HepG2 (cell line): ENCODE measurements around the gene TROAP. TPM values are rescaled to one million over a fixed set of nuclear protein-coding genes. Genes with fewer than 3 reads are reported as not detected.

ENCODE experiments used
- ATAC-seq: fragments of 200-7000 bp; cut with Tn5 transposase; 3 replicates; pipeline ENCODE4 v1.9.1; 2020; ENCODE audit warnings: mild to moderate bottlenecking, moderate library complexity
- BruUV-seq: library from RNA; stranded (reverse); fragments of 400-500 nt; replicated peaks from 2 replicates; lab custom pipeline; 2021; lab: Mats Ljungman, UMichigan
- CTCF ChIA-PET: fragments of 300-600 bp; formaldehyde crosslinking; extraction: SDS; loops from one replicate; lab custom pipeline; 2021; ENCODE audit warnings: low total read pairs, inconsistent platforms, low intra/inter-chr PET ratio; lab: Yijun Ruan, JAX
- POLR2A ChIA-PET: fragments of 350-600 bp; sonication (Branson Sonifier 250); formaldehyde crosslinking; loops from one replicate; lab custom pipeline; 2020; ENCODE audit warnings: antibody characterized with exemption, inconsistent platforms; lab: Yijun Ruan, JAX
- DNase-seq: peaks from one replicate; pipeline ENCODE4 v3.0.0-alpha.2; 2015; ENCODE audit warnings: low spot score
- FAIRE-seq: peaks from 3 replicates; lab custom pipeline; 2011; peaks lifted over from hg19 to GRCh38; lab: Jason Lieb, UNC
- H2AFZ ChIP-seq: one replicate; pipeline ENCODE4 v1.6.1; 2011; ENCODE audit warnings: low read length, inconsistent platforms
- H3K27ac ChIP-seq: fragments of 300-600 bp; 3 replicates; pipeline ENCODE4 v1.8.0; 2011; ENCODE audit warnings: mixed run types, mild to moderate bottlenecking, mixed read lengths, low read length, inconsistent platforms; ENCODE audit not compliant: insufficient read depth; ENCODE audit errors: extremely low read length
- H3K27me3 ChIP-seq, 2 experiments: fragments of 200-600 bp in 1 of 2; 2 replicates in 1 of 2; 3 replicates in 1 of 2; pipeline versions ENCODE4 v1.6.0 to v1.8.0; 2011; ENCODE audit warnings: low read length in 2 of 2, mild to moderate bottlenecking in 2 of 2, moderate library complexity in 2 of 2, inconsistent platforms in 1 of 2; ENCODE audit not compliant: insufficient read depth in 2 of 2, control insufficient read depth in 1 of 2
- H3K36me3 ChIP-seq, 2 experiments: fragments of 200-600 bp in 1 of 2; replicated peaks in 1 of 2; 2 replicates in 1 of 2; 3 replicates in 1 of 2; pipeline versions ENCODE4 v1.5.1 to v1.8.0; 2011; ENCODE audit warnings: low read length in 2 of 2, inconsistent platforms in 1 of 2; ENCODE audit not compliant: insufficient read depth in 2 of 2, control insufficient read depth in 1 of 2
- H3K4me1 ChIP-seq: 2 replicates; pipeline ENCODE4 v1.5.1; 2012; ENCODE audit warnings: low read length, inconsistent platforms; ENCODE audit not compliant: insufficient read depth
- H3K4me2 ChIP-seq: 2 replicates; pipeline ENCODE4 v1.6.0; 2011; ENCODE audit warnings: low read depth, low read length, inconsistent platforms
- H3K4me3 ChIP-seq, 3 experiments: fragments of 200-600 bp in 1 of 3; sonication (generic), shearing (Covaris generic) in 1 of 3; replicated peaks in 1 of 3; 2 replicates each; pipeline ENCODE4 v1.5.1; 2011 to 2016; ENCODE audit warnings: low read length in 3 of 3, inconsistent platforms in 2 of 3, low read depth in 2 of 3, mild to moderate bottlenecking in 2 of 3, control low read depth in 1 of 3, mixed read lengths in 1 of 3; ENCODE audit not compliant: insufficient read depth in 1 of 3
- H3K79me2 ChIP-seq: one replicate; pipeline ENCODE4 v1.6.1; 2011; ENCODE audit warnings: low read length, inconsistent platforms; ENCODE audit not compliant: insufficient read depth
- H3K9ac ChIP-seq: 2 replicates; pipeline ENCODE4 v1.6.0; 2011; ENCODE audit warnings: mild to moderate bottlenecking, low read depth, low read length, inconsistent platforms; ENCODE audit not compliant: insufficient read depth
- H3K9me3 ChIP-seq: 2 replicates; pipeline ENCODE4 v1.5.1; 2012; ENCODE audit warnings: mild to moderate bottlenecking, low read length
- H4K20me1 ChIP-seq: 2 replicates; pipeline ENCODE4 v1.6.0; 2011; ENCODE audit warnings: inconsistent platforms, mild to moderate bottlenecking, low read length, moderate library complexity; ENCODE audit not compliant: insufficient read depth
- AGO2 ChIP-seq: fragments of 200-400 bp; formaldehyde crosslinking; optimal IDR thresholded peaks from 2 replicates; pipeline ENCODE3; 2017; ENCODE audit warnings: mild to moderate bottlenecking, low read depth, low read length, moderate library complexity
- LCORL ChIP-seq, 2 experiments: fragments of 450-650 bp in 1 of 2; sonication (generic) in 1 of 2; formaldehyde crosslinking in 1 of 2; IDR thresholded peaks; 2 replicates each; pipeline versions ENCODE4 v1.5.0 to v1.6.1; 2017 to 2020; ENCODE audit warnings: antibody characterized with exemption in 1 of 2, missing genetic modification reagents in 1 of 2
- MYPOP ChIP-seq: sonication (generic); formaldehyde crosslinking; IDR thresholded peaks from 2 replicates; pipeline ENCODE4 v1.8.1; 2023; ENCODE audit warnings: mild to moderate bottlenecking, moderate library complexity, missing genetic modification reagents
- SAFB2 ChIP-seq: sonication (generic); formaldehyde crosslinking; IDR thresholded peaks from 2 replicates; pipeline ENCODE4 v1.5.1; 2020; ENCODE audit warnings: missing genetic modification reagents, low read depth, mild to moderate bottlenecking, borderline replicate concordance
- ZBTB8A ChIP-seq: sonication (generic); formaldehyde crosslinking; IDR thresholded peaks from 2 replicates; pipeline ENCODE4 v1.4.0; 2020; ENCODE audit warnings: mild to moderate bottlenecking, low read depth, missing genetic modification reagents, borderline replicate concordance
- WGBS: methylation state at CpG from one replicate; pipeline ENCODE4 v1.1.6; 2017; ENCODE audit warnings: low lambda C conversion rate; 5-methylcytosine and 5-hydroxymethylcytosine counted together
- in situ Hi-C: cut with HindIII; loops from 2 replicates; pipeline ENCODE4 v1.10.0; 2017; ENCODE audit warnings: low pct_unique_long_range_greater_than_20kb; ENCODE audit not compliant: extremely low pct_ligation_motif_present
- intact Hi-C: fragments of 100-400 bp; cut with micrococcal nuclease; formaldehyde crosslinking; loops from one replicate; pipeline ENCODE4 v1.10.0; 2022; ENCODE audit not compliant: unreplicated experiment
- polyA plus RNA-seq, 8 experiments: library from polyadenylated mRNA; depleted of rRNA in 3 of 8; stranded (reverse) in 7 of 8; unstranded in 1 of 8; fragments of >200 nt; fragmentation: Illumina TruSeq in 4 of 8; extraction: Trizol in 4 of 8; gene quantifications; 2 replicates each; pipeline versions ENCODE4 v1.2.1 to v1.2.3, GENCODE V29; 2011 to 2016; ENCODE audit warnings: low read depth in 4 of 8, missing spikeins in 1 of 8, mixed read lengths in 1 of 8; ENCODE audit not compliant: insufficient read depth in 1 of 8
- total RNA-seq, 5 experiments: library from RNA; depleted of rRNA; stranded (reverse); fragments of >200 nt; fragmentation: Illumina TruSeq; extraction: Trizol; gene quantifications; 2 replicates each; pipeline ENCODE4 v1.2.3, GENCODE V29; 2016; ENCODE audit warnings: low read depth in 1 of 5

The TROAP gene
- total and polyA plus RNA-seq, 2 of the 13 experiments (the other 11 are each of a cell fraction or from before 2014, with no cell fraction given) = 22.5 to 30.9 TPM

GRCh38 chr12:49323524-49324097 lies 556 bp downstream of the TROAP start:
- Histone ChIP-seq H4K20me1 (no peaks in the 10 kb centered on the region), H3K79me2 (peaks cover 8% of the 10 kb centered on the region), H3K36me3 (peaks cover 10 to 23% of the 10 kb centered on the region in 2 experiments), H3K9ac (peak overlapping the region; percentile 86), H3K9me3 (no peaks in the 10 kb centered on the region), H3K4me2 (peak overlapping the region; percentile 95), H2AFZ (no peak overlapping the region), H3K4me3 (peak overlapping the region; percentile 75 to 98 (median 96)), H3K27ac (peak overlapping the region; percentile 75), H3K27me3 (peaks cover 0 to 4% of the 10 kb centered on the region in 2 experiments; a peak in 1 of 5 replicates), H3K4me1 (peaks cover 15% of the 10 kb centered on the region)
- 5% methylated on average over 15 of the region's 19 CpGs for WGBS
- POLR2A ChIA-PET = interaction anchor here (0.8 to 2.2 kb wide), 12 partner anchors 8 to 418 kb away, joined by 3 to 18 read pairs (median 4); partner anchors contain the start of genes MCRS1, PRPF40B, SPATS2 and TMBIM6
- FAIRE-seq (no peak), ATAC-seq (no peak; the same call in 1 of the 3 replicates), DNase-seq (no peak)
- in situ Hi-C loops = no loop called here
- CTCF ChIA-PET = no interaction called here
- TF ChIP-seq MYPOP (CRISPR knock-in tag) (peak; percentile 15; the same call in 1 of the 2 replicates), ZBTB8A (no peak), SAFB2 (CRISPR knock-in tag) (0 out of 2 replicates have a peak, but pooled peaks have one; percentile 17)
- BruUV-seq = TSS peak; percentile 88
- intact Hi-C loops = loop anchor here (1.0 kb wide), 1 partner anchor 24 kb away; no protein-coding TSS in a partner anchor

GRCh38 chr12:49325606-49326005 lies 2.6 kb downstream of the TROAP start:
- no TSS peak for BruUV-seq
- CTCF ChIA-PET = no interaction called here
- in situ Hi-C loops (no loop called here), intact Hi-C loops (no loop called here)
- DNase-seq (no peak), ATAC-seq (no peak), FAIRE-seq (no peak)
- H3K9ac ChIP-seq = no peak overlapping the region
- no peaks in the 10 kb centered on the region for H4K20me1 ChIP-seq
- no peaks in the 10 kb centered on the region for H3K9me3 ChIP-seq
- POLR2A ChIA-PET = no interaction called here
- H3K27ac ChIP-seq = no peak overlapping the region
- TF ChIP-seq AGO2 (peak; percentile 43), LCORL (IDR thresholded peaks at IDR 0.05) (no peak), LCORL (CRISPR knock-in tag; IDR thresholded peaks at IDR 0.05) (no peak)
- H3K36me3 ChIP-seq = peaks cover 14 to 37% of the 10 kb centered on the region in 2 experiments
- no peak overlapping the region for H3K4me3 ChIP-seq
- peaks cover 15% of the 10 kb centered on the region for H3K4me1 ChIP-seq
- WGBS = 93% methylated on average over 3 of the region's 6 CpGs
- no peak overlapping the region for H2AFZ ChIP-seq
- H3K27me3 ChIP-seq = peaks cover 0 to 4% of the 10 kb centered on the region in 2 experiments; a peak in 1 of 5 replicates
- H3K79me2 ChIP-seq = peaks cover 8% of the 10 kb centered on the region
- no peak overlapping the region for H3K4me2 ChIP-seq
